Measurements from ENCODE around the gene FBRS.
"Not testable (repeated sequence)": the region's sequence is repeated elsewhere in the genome, so short reads cannot be mapped to it uniquely, and the experiment has no call there.

Gene FBRS

GRCh38 chr16:30700491-30700890, 42.3 kb downstream of the FBRS start:
- no peak for DNase-seq

GRCh38 chr16:30700971-30701370, 42.7 kb downstream of the FBRS start:
- no peak for DNase-seq

- not testable (repeated sequence) for DNase-seq
Observed at GRCh38 chr16:30703071-30703470, 44.8 kb downstream of the FBRS start.

DNA sequence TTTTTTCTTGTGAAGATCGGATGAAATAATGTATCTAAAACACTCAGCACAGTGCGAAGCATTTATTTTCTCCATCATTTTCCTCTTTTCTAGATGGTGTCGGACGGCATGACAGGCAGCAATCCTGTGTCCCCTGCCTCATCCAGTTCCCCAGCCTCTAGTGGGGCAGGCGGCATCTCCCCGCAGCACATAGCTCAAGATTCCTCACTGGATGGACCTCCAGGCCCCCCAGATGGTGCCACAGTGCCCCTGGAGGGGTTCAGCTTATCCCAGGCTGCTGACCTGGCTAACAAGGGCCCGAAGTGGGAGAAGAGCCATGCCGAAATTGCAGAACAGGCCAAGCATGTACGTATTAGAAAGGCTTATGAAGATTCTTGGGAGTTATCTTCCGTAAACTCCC, 45.7 kb downstream of the FBRS start:
- DNase-seq = no peak

DNA sequence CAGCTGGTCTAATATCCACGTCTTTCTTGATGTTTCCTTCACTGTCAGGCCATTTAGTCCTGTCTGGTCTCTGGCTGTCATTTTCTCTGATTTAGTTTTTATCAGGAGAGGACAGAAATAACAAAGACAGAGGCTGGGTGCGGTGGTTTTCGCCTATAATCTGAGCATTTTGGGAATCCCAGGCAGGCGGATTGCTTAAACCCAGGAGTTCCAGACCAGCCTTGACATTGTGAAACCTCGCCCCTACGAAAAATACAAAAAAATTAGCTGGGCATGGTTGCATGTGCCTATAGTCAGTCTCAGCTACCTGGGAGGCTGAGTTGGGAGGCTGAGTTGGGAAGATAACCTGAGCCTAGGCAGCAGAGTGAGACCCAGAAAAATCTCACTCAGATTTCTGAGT, 47.8 kb downstream of the FBRS start:
- DNase-seq = no peak

DNA sequence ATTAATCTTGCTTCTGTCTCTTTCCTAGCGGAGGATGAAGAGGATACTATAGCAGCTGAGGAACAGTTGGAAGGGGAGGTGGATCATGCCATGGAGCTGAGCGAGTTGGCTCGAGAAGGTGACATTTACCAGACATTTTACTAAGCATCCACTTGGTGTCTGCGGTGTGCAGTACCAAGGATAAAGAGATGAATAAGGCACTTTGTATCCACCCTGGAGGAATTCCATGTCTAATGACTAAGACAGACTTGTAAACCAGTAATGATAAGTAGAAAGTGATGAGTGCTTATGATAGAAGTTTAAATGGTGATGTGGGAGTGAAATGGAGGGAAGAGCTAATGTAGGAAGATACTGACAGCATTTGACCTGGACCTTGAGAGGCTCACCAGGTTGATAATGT, 52.7 kb downstream of the FBRS start:
- no peak for DNase-seq

DNA sequence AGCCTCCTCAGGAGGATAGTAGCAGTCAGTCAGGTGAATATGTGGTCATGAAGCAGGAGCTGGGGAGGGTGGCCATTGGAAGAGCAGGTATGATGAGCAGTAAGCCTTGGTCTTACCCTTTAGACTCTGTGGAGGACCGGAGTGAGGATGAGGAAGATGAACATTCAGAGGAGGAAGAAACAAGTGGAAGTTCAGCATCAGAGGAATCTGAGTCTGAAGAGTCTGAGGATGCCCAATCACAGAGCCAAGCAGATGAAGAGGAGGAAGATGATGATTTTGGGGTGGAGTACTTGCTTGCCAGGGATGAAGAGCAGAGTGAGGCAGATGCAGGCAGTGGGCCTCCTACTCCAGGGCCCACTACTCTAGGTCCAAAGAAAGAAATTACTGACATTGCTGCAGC, 53.5 kb downstream of the FBRS start:
- DNase-seq = no peak

- peak; percentile 50 for DNase-seq
Observed at GRCh38 chr16:30715750-30716445, 57.7 kb downstream of the FBRS start.

DNA sequence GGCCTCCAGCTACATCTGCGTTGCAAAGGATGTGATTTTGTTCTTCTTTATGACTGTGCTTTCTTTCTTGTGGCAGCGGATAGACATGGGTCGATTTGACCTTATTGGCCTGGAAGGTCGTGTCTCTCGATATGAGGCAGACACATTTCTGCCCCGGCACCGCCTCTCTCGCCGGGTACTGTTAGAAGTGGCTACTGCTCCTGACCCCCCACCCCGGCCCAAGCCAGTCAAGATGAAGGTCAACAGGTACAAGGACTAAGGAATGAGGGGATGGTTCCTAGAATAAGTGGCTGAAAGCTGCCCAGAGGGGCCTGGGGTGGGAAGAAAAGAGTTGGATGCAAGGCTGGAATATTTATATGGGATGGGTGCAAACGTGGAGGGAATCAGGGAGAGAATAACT, 61.9 kb downstream of the FBRS start:
- no peak for DNase-seq
